ENCODE data around the gene CDC42BPB.

CDC42BPB gene

GRCh38 chr14:103070263-103070885 is 13.0 kb upstream of the CDC42BPB start:
- no peak for DNase-seq (ENCODE audit: extremely low read depth, low read depth)
- no peak for TF ChIP-seq CTCF (IDR thresholded peaks at IDR 0.05; ENCODE audit: low read depth, low read length, missing control alignments)
- no peak overlapping the region for H3K4me3 ChIP-seq (replicated peaks; ENCODE audit: low read depth, low read length)

GRCh38 chr14:103068351-103069073 is 11.2 kb upstream of the CDC42BPB start:
- H3K4me3 ChIP-seq (replicated peaks; ENCODE audit: low read depth, low read length) = no peak overlapping the region
- no peak for TF ChIP-seq CTCF (IDR thresholded peaks at IDR 0.05; ENCODE audit: low read depth, low read length, missing control alignments)
- no peak for DNase-seq (ENCODE audit: extremely low read depth, low read depth)

GRCh38 chr14:103067231-103067954 is 10.0 kb upstream of the CDC42BPB start:
- no peak for DNase-seq (ENCODE audit: extremely low read depth, low read depth)
- TF ChIP-seq CTCF (IDR thresholded peaks at IDR 0.05; ENCODE audit: low read depth, low read length, missing control alignments) = no peak
- H3K4me3 ChIP-seq (replicated peaks; ENCODE audit: low read depth, low read length) = no peak overlapping the region

GRCh38 chr14:103066399-103066798 is 9.1 kb upstream of the CDC42BPB start:
- H3K4me3 ChIP-seq (replicated peaks; ENCODE audit: low read depth, low read length) = no peak overlapping the region
- TF ChIP-seq CTCF (IDR thresholded peaks at IDR 0.05; ENCODE audit: low read depth, low read length, missing control alignments) = no peak
- DNase-seq (ENCODE audit: extremely low read depth, low read depth) = no peak

- no peak for TF ChIP-seq CTCF (IDR thresholded peaks at IDR 0.05; ENCODE audit: low read depth, low read length, missing control alignments)
- no peak for DNase-seq (ENCODE audit: extremely low read depth, low read depth)
- no peak overlapping the region for H3K4me3 ChIP-seq (replicated peaks; ENCODE audit: low read depth, low read length)
Measured at GRCh38 chr14:103065861-103066260, 8.5 kb upstream of the CDC42BPB start.

- H3K4me3 ChIP-seq (replicated peaks; ENCODE audit: low read depth, low read length) = no peak overlapping the region
- no peak for DNase-seq (ENCODE audit: extremely low read depth, low read depth)
- no peak for TF ChIP-seq CTCF (IDR thresholded peaks at IDR 0.05; ENCODE audit: low read depth, low read length, missing control alignments)
Measured at GRCh38 chr14:103064978-103065377, 7.6 kb upstream of the CDC42BPB start.
